ENCODE results near the gene POLR2H.

POLR2H gene

GRCh38 chr3:184387174-184387714 is 25.7 kb downstream of the POLR2H start:
- no peak for DNase-seq (ENCODE audit: low spot score)

- no peak for DNase-seq (ENCODE audit: low spot score)
These were observed 26.8 kb downstream of the POLR2H start for GRCh38 chr3:184388164-184388935.

- DNase-seq (ENCODE audit: low spot score), result no peak
These were observed 27.4 kb downstream of the POLR2H start for GRCh38 chr3:184388936-184389230.

GRCh38 chr3:184389384-184389783 is 27.9 kb downstream of the POLR2H start:
- no peak for DNase-seq (ENCODE audit: low spot score)

GRCh38 chr3:184389935-184390528 is 28.5 kb downstream of the POLR2H start:
- DNase-seq (ENCODE audit: low spot score), result no peak

- no peak for DNase-seq (ENCODE audit: low spot score)
These were observed 29.8 kb downstream of the POLR2H start for GRCh38 chr3:184391266-184391665.

GRCh38 chr3:184395320-184395660 is 33.8 kb downstream of the POLR2H start:
- DNase-seq (ENCODE audit: low spot score), result no peak

- DNase-seq (ENCODE audit: low spot score), result no peak
These were observed 37.9 kb downstream of the POLR2H start for GRCh38 chr3:184399410-184399809.

GRCh38 chr3:184405075-184406030 is 43.8 kb downstream of the POLR2H start:
- DNase-seq (ENCODE audit: low spot score), result peak; percentile 72

- DNase-seq (ENCODE audit: low spot score), result no peak
These were observed 47.9 kb downstream of the POLR2H start for GRCh38 chr3:184409331-184409926.

GRCh38 chr3:184409946-184410500 is 48.5 kb downstream of the POLR2H start:
- no peak for DNase-seq (ENCODE audit: low spot score)

- no peak for DNase-seq (ENCODE audit: low spot score)
These were observed 53.1 kb downstream of the POLR2H start for GRCh38 chr3:184414418-184415202.

- no peak for DNase-seq (ENCODE audit: low spot score)
These were observed 53.6 kb downstream of the POLR2H start for GRCh38 chr3:184415203-184415490.

GRCh38 chr3:184417619-184418327 is 56.3 kb downstream of the POLR2H start:
- peak; percentile 81 for DNase-seq (ENCODE audit: low spot score)

All from Ammon's horn (tissue), 1 donor.